Neural progenitor cell (in vitro differentiated cells): ENCODE data around the gene CRIP3.

Source experiments
- CTCF ChIP-seq: fragments of 200-600 bp; sonication (generic); IDR thresholded peaks from 2 replicates; pipeline ENCODE4 v1.5.1; 2017; ENCODE audit warnings: antibody characterized with exemption, mild to moderate bottlenecking
- EZH2 ChIP-seq: fragments of 200-600 bp; sonication (generic); IDR thresholded peaks from 2 replicates; pipeline ENCODE4 v1.6.1; 2017; ENCODE audit warnings: antibody characterized with exemption, mild to moderate bottlenecking, moderate library complexity
- EZH2phosphoT487 ChIP-seq: fragments of 200-600 bp; sonication (generic); IDR thresholded peaks from 2 replicates; pipeline ENCODE4 v1.6.1; 2017; ENCODE audit warnings: antibody characterized with exemption

- TF ChIP-seq CTCF (no peak), EZH2 (no peak), EZH2phosphoT487 (no peak)
These were observed 22.8 kb downstream of the CRIP3 start for GRCh38 chr6:43285832-43286231.
